ENCODE measurements around the gene GUCY2D.

GUCY2D gene

DNA sequence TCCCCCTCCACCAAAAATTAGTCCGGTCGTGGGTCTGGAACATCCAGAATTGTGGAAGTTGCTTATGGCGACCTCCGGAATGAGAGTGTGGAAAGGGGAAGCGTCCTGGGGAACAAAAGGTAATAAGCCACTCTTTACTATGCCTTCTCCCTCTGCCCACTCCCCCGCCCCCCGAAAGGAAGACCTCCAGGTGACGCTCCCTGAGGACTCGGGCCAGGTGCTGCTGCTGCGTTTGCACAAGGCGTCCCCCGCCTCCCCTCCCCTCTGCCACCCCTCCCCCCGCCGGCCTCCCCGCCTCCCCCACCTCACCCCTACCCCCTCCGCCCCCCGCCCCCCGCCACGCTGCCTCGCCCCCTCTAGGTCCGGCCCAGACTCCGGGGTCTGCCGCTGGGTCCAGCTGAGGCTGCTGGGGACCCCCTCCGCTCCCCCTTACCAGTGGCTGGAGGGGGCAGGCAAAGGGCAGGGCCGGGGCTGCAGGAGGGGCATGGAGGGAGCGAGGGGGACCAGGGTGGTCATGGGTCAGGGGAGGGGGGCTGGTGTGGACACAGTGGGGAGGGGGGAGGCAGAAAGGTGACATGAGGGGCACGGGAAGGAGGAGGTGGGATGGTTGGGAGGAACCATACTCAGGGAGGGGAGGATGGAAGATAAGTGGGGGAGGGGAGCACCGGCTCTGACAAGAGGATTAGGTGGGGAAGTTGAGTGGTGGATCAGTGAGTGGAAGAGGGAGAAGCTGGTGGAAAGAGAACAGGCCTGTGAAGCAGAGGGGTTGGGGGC lies 61.5 kb downstream of the GUCY2D start:
- H3K4me3 ChIP-seq (ENCODE audit: low read depth in 1 of 2, low read length in 2 of 2) = no peak overlapping the region
- no peaks in the 10 kb centered on the region for H3K9me3 ChIP-seq (ENCODE audit: control insufficient read depth in 1 of 2, low read length in 2 of 2)
- no peaks in the 10 kb centered on the region for H3K36me3 ChIP-seq (ENCODE audit: control insufficient read depth in 1 of 2, insufficient read depth in 2 of 2, low read length in 2 of 2)
- H3K9ac ChIP-seq (ENCODE audit: low read depth in 1 of 2, low read length in 2 of 2) = no peak overlapping the region
- no peak overlapping the region for H3K27ac ChIP-seq (ENCODE audit: low read depth, low read length)
- peaks cover 25 to 32% of the 10 kb centered on the region in 2 donors for H3K27me3 ChIP-seq (ENCODE audit: control insufficient read depth in 1 of 2, insufficient read depth in 2 of 2, low read length in 2 of 2)
- H3K4me1 ChIP-seq (ENCODE audit: control insufficient read depth in 1 of 2, insufficient read depth in 2 of 2, low read length in 2 of 2) = peaks cover 8% of the 10 kb centered on the region in 2 donors

DNA sequence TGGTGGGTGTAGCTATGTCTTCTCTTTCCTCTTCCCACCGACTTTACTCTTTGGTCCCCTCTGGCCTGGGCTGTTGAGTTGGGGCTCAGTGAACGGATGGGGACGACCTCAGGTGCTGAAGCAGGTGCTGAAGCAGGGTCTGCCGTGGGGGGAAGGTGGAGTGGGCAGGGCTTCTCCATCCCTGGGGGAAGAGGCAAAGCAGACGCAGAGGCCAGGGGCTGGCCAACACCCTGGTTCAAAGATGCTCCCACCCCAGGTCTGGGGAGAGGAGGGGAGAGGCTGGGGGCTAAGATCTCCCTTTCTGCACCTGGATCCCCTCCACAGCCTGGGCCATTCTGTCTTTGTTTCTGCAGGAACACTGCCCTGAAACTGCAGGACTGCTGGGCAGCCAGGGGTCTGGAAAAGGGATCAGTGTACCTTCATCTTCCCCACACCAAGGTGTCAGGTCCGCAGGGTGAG lies 62.2 kb downstream of the GUCY2D start:
- Histone ChIP-seq H3K9me3 (ENCODE audit: control insufficient read depth in 1 of 2, low read length in 2 of 2) (no peaks in the 10 kb centered on the region), H3K27ac (ENCODE audit: low read depth, low read length) (no peak overlapping the region), H3K9ac (ENCODE audit: low read depth in 1 of 2, low read length in 2 of 2) (no peak overlapping the region), H3K27me3 (ENCODE audit: control insufficient read depth in 1 of 2, insufficient read depth in 2 of 2, low read length in 2 of 2) (peaks cover 20 to 25% of the 10 kb centered on the region in 2 donors), H3K4me3 (ENCODE audit: low read depth in 1 of 2, low read length in 2 of 2) (no peak overlapping the region), H3K36me3 (ENCODE audit: control insufficient read depth in 1 of 2, insufficient read depth in 2 of 2, low read length in 2 of 2) (no peaks in the 10 kb centered on the region), H3K4me1 (ENCODE audit: control insufficient read depth in 1 of 2, insufficient read depth in 2 of 2, low read length in 2 of 2) (peaks cover 14 to 15% of the 10 kb centered on the region in 2 donors)

DNA sequence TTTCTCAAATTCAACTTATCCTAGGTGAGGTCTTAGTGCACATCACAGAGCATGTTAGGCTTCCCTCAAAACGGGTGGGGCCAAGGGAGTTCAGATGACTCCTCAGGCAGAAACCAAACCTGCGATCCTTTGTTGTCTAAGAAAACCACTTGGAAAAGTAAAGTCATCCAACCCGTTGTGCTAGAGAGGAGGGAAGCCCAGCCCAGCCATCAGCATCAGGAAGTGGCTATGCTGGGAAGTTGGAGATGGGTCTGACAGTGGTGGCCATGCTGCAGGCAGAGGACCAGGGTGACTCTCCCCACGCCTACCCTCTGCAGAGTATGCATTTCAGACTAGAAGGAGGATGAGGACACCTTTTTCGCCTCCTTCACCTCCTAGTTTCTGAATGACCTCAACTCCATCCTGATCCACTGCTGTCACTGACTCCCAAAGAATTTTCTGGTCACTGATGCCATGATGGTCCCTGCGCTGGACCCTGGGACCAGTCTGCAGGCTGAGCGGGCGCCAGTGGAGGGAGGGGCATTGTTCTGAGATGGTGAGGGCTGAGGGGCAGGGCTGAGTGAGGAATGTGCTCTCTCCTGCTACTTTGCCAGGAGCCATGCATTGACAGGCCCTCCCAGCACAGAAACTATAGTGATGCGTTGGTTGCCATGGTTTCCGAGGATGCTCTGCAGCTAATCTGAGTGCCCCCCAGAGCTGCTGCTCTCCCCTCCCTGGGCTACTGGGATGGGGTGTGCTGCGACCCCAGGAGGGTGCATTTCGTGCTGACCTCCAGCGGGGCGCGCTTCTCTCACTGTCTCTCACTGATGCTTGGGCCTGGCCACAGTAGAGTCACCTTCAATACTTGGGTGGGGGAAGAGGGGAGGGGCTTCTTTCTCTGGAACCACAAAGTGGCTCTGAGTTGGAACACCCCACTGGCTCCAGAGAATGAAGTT lies 64.7 kb downstream of the GUCY2D start:
- Histone ChIP-seq H3K4me1 (ENCODE audit: control insufficient read depth in 1 of 2, insufficient read depth in 2 of 2, low read length in 2 of 2) (peaks cover 16 to 17% of the 10 kb centered on the region in 2 donors), H3K9ac (ENCODE audit: low read depth in 1 of 2, low read length in 2 of 2) (no peak overlapping the region), H3K4me3 (ENCODE audit: low read depth in 1 of 2, low read length in 2 of 2) (no peak overlapping the region), H3K36me3 (ENCODE audit: control insufficient read depth in 1 of 2, insufficient read depth in 2 of 2, low read length in 2 of 2) (no peaks in the 10 kb centered on the region), H3K9me3 (ENCODE audit: control insufficient read depth in 1 of 2, low read length in 2 of 2) (no peaks in the 10 kb centered on the region), H3K27me3 (ENCODE audit: control insufficient read depth in 1 of 2, insufficient read depth in 2 of 2, low read length in 2 of 2) (peaks cover 23 to 28% of the 10 kb centered on the region in 2 donors), H3K27ac (ENCODE audit: low read depth, low read length) (no peak overlapping the region)

DNA sequence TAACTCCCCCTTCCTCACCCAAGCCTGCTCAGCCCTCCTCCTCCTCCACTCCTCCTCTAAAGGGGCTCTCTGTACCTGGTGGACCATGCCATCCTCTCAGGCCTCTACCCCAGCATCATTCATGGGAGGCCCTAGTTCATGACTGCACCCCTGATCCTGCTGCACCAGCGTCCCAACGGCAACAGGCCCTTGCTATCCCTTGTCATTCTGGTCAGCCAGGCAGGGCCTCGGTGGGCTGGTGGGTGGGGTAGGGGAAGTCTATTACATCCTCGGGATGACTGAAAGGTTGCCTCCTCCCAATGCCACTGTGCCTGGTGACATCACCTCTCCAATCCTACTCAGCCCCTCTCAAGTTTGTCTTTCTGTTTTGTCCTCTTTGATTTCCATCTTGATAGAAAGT lies 65.4 kb downstream of the GUCY2D start:
- no peaks in the 10 kb centered on the region for H3K9me3 ChIP-seq (ENCODE audit: control insufficient read depth in 1 of 2, low read length in 2 of 2)
- H3K9ac ChIP-seq (ENCODE audit: low read depth in 1 of 2, low read length in 2 of 2) = no peak overlapping the region
- no peaks in the 10 kb centered on the region for H3K36me3 ChIP-seq (ENCODE audit: control insufficient read depth in 1 of 2, insufficient read depth in 2 of 2, low read length in 2 of 2)
- no peak overlapping the region for H3K4me3 ChIP-seq (ENCODE audit: low read depth in 1 of 2, low read length in 2 of 2)
- H3K27ac ChIP-seq (ENCODE audit: low read depth, low read length) = no peak overlapping the region
- peaks cover 23 to 31% of the 10 kb centered on the region in 2 donors for H3K27me3 ChIP-seq (ENCODE audit: control insufficient read depth in 1 of 2, insufficient read depth in 2 of 2, low read length in 2 of 2)
- peaks cover 16 to 22% of the 10 kb centered on the region in 2 donors for H3K4me1 ChIP-seq (ENCODE audit: control insufficient read depth in 1 of 2, insufficient read depth in 2 of 2, low read length in 2 of 2)

DNA sequence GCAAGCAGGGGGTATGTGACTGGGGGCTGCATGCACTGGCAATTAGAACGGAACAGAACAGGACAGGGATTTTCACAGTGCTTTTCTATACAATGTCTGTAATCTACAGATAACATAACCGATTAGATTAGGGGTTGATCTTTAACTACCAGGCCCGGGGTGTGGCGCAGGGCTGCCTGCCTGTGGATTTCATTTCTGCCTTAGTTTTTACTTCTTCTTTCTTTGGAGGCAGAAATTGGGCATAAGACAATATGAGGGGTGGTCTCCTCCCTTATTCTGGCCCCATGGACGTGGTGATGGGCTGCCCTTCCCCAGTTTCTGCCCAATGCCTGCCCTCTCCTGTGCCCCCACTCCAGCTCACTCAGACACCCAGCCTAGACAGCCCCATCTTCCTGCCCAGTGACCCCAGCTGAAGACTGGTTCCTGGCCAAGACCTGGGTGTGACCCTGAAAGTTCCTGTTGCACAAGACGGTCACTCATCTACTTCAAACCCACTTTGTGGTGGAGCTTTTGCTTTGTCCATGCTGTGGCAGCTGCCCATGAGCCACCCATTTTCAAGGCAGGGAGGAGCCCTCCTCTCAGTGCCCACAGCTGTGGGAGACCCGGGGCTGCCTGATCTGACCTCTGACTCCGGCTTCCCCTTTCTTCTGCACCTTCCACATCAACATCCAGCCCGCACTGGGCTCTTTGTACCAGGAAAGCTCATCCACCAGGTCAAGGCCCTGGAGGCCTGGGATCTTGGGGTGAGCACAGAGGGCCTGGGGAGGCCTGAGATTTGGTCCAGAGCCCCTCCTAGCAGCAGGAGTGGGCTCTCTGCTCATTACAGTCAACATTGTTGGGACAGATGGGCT lies 66.5 kb downstream of the GUCY2D start:
- H3K4me1 ChIP-seq (ENCODE audit: control insufficient read depth in 1 of 2, insufficient read depth in 2 of 2, low read length in 2 of 2) = peaks cover 24 to 32% of the 10 kb centered on the region in 2 donors
- H3K4me3 ChIP-seq (ENCODE audit: low read depth in 1 of 2, low read length in 2 of 2) = peak overlapping the region in 1 of 2 donors; percentile 32
- no peaks in the 10 kb centered on the region for H3K36me3 ChIP-seq (ENCODE audit: control insufficient read depth in 1 of 2, insufficient read depth in 2 of 2, low read length in 2 of 2)
- no peaks in the 10 kb centered on the region for H3K9me3 ChIP-seq (ENCODE audit: control insufficient read depth in 1 of 2, low read length in 2 of 2)
- peaks cover 30 to 40% of the 10 kb centered on the region in 2 donors for H3K27me3 ChIP-seq (ENCODE audit: control insufficient read depth in 1 of 2, insufficient read depth in 2 of 2, low read length in 2 of 2)
- H3K27ac ChIP-seq (ENCODE audit: low read depth, low read length) = no peak overlapping the region
- no peak overlapping the region for H3K9ac ChIP-seq (ENCODE audit: low read depth in 1 of 2, low read length in 2 of 2)

DNA sequence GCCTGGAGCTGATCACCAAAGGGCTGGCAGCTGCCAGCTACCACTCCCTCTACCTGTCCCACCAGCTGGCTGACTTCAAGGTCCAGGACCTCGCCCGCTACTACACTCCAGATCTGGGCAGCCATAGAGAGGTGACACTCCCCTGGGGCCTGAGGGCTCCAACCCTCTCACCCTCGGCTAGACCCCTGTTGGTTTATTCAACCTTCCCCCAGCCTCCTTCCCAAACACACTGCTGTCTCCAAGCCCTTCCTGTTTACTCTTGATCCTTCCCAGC lies 67.1 kb downstream of the GUCY2D start:
- H3K27me3 ChIP-seq (ENCODE audit: control insufficient read depth in 1 of 2, insufficient read depth in 2 of 2, low read length in 2 of 2) = peaks cover 36 to 45% of the 10 kb centered on the region in 2 donors
- H3K9ac ChIP-seq (ENCODE audit: low read depth in 1 of 2, low read length in 2 of 2) = no peak overlapping the region
- peaks cover 24 to 32% of the 10 kb centered on the region in 2 donors for H3K4me1 ChIP-seq (ENCODE audit: control insufficient read depth in 1 of 2, insufficient read depth in 2 of 2, low read length in 2 of 2)
- no peaks in the 10 kb centered on the region for H3K36me3 ChIP-seq (ENCODE audit: control insufficient read depth in 1 of 2, insufficient read depth in 2 of 2, low read length in 2 of 2)
- H3K4me3 ChIP-seq (ENCODE audit: low read depth in 1 of 2, low read length in 2 of 2) = peak overlapping the region in 1 of 2 donors; percentile 32
- H3K9me3 ChIP-seq (ENCODE audit: control insufficient read depth in 1 of 2, low read length in 2 of 2) = no peaks in the 10 kb centered on the region
- H3K27ac ChIP-seq (ENCODE audit: low read depth, low read length) = no peak overlapping the region

Data from duodenal mucosa (tissue), 2 donors.